Activated naive CD4-positive, alpha-beta T cell treated with anti-CD3 and anti-CD28 coated beads for 36 hours (primary cell): ENCODE results near the gene PCDH9. TPM values are rescaled to one million over a fixed set of nuclear protein-coding genes. Genes with fewer than 3 reads are reported as not detected.

Source experiments
- CTCF ChIA-PET: fragments of 350-600 bp; sonication (Branson Sonifier 250); formaldehyde crosslinking; loops from one replicate; lab custom pipeline; 2021; ENCODE audit warnings: antibody characterized with exemption; lab: Charles Lee
- DNase-seq: peaks from one replicate; pipeline ENCODE4 v3.0.0-alpha.2; 2020
- H3K27ac Mint-ChIP-seq: one replicate; pipeline ENCODE4 v1.8.0; 2021; ENCODE audit warnings: mild to moderate bottlenecking, mixed read lengths
- H3K27me3 Mint-ChIP-seq: one replicate; pipeline ENCODE4 v1.8.0; 2021; ENCODE audit warnings: low read depth, mixed read lengths
- H3K36me3 Mint-ChIP-seq: one replicate; pipeline ENCODE4 v1.8.0; 2021; ENCODE audit warnings: low read depth, mixed read lengths
- H3K4me1 Mint-ChIP-seq: one replicate; pipeline ENCODE4 v1.8.0; 2021; ENCODE audit warnings: low read depth, mixed read lengths
- H3K4me3 Mint-ChIP-seq: one replicate; pipeline ENCODE4 v1.8.0; 2021; ENCODE audit warnings: mild to moderate bottlenecking, moderate library complexity, mixed read lengths
- H3K9me3 Mint-ChIP-seq: one replicate; pipeline ENCODE4 v1.8.0; 2021; ENCODE audit warnings: mixed read lengths
- intact Hi-C: fragments of 100-400 bp; cut with micrococcal nuclease; formaldehyde crosslinking; loops from one replicate; pipeline ENCODE4 v1.15.1; 2023
- total RNA-seq, 2 experiments: library from RNA; stranded (reverse); gene quantifications; one replicate each; pipeline ENCODE4 v1.2.3, GENCODE V29; 2021

The PCDH9 gene
- total RNA-seq, 2 experiments from 2014 or later: 0.10 to 0.15 TPM

GRCh38 chr13:66748712-66749111, 481.4 kb downstream of the PCDH9 start:
- peaks cover 10% of the 10 kb centered on the region for H3K9me3 Mint-ChIP-seq
- H3K4me3 Mint-ChIP-seq: no peak overlapping the region
- no peaks in the 10 kb centered on the region for H3K27me3 Mint-ChIP-seq
- H3K27ac Mint-ChIP-seq: no peak overlapping the region
- DNase-seq: peak; percentile 25
- H3K4me1 Mint-ChIP-seq: no peaks in the 10 kb centered on the region
- intact Hi-C loops: loop anchor here (1.0 kb wide), 1 partner anchor 482 kb away; the partner anchor contains the start of gene PCDH9
- CTCF ChIA-PET: interaction anchor here (0.6 kb wide), 1 partner anchor 235 kb away, joined by 4 read pairs; no protein-coding TSS in a partner anchor
- H3K36me3 Mint-ChIP-seq: no peaks in the 10 kb centered on the region

- intact Hi-C loops: no loop called here
Measured at GRCh38 chr13:66745307-66745706, 484.8 kb downstream of the PCDH9 start.

GRCh38 chr13:66723576-66723975, 506.6 kb downstream of the PCDH9 start:
- Mint-ChIP-seq H3K4me1 (no peaks in the 10 kb centered on the region), H3K27me3 (no peaks in the 10 kb centered on the region), H3K36me3 (no peaks in the 10 kb centered on the region), H3K27ac (no peak overlapping the region), H3K9me3 (no peaks in the 10 kb centered on the region), H3K4me3 (no peak overlapping the region)
- CTCF ChIA-PET: no interaction called here
- intact Hi-C loops: no loop called here
- no peak for DNase-seq

More at GRCh38 chr13:66745307-66745706, 484.8 kb downstream of the PCDH9 start:
- Mint-ChIP-seq H3K27ac (no peak overlapping the region), H3K4me1 (no peaks in the 10 kb centered on the region), H3K9me3 (peaks cover 10% of the 10 kb centered on the region), H3K36me3 (no peaks in the 10 kb centered on the region), H3K27me3 (no peaks in the 10 kb centered on the region), H3K4me3 (no peak overlapping the region)
- CTCF ChIA-PET: no interaction called here
- DNase-seq: no peak

- Mint-ChIP-seq H3K4me3 (no peak overlapping the region), H3K36me3 (no peaks in the 10 kb centered on the region), H3K27ac (no peak overlapping the region), H3K9me3 (no peaks in the 10 kb centered on the region), H3K27me3 (no peaks in the 10 kb centered on the region), H3K4me1 (no peaks in the 10 kb centered on the region)
- CTCF ChIA-PET: no interaction called here
- no peak for DNase-seq
- intact Hi-C loops: no loop called here
Measured at GRCh38 chr13:66716538-66716937, 513.6 kb downstream of the PCDH9 start.

- intact Hi-C loops: no loop called here
- CTCF ChIA-PET: no interaction called here
- H3K27me3 Mint-ChIP-seq: no peaks in the 10 kb centered on the region
- H3K4me3 Mint-ChIP-seq: no peak overlapping the region
- no peaks in the 10 kb centered on the region for H3K9me3 Mint-ChIP-seq
- DNase-seq: no peak
- H3K36me3 Mint-ChIP-seq: no peaks in the 10 kb centered on the region
- no peaks in the 10 kb centered on the region for H3K4me1 Mint-ChIP-seq
- H3K27ac Mint-ChIP-seq: no peak overlapping the region
Measured at GRCh38 chr13:66714795-66715194, 515.3 kb downstream of the PCDH9 start.

GRCh38 chr13:66704110-66704509, 526.0 kb downstream of the PCDH9 start:
- intact Hi-C loops: no loop called here
- Mint-ChIP-seq H3K27me3 (no peaks in the 10 kb centered on the region), H3K9me3 (no peaks in the 10 kb centered on the region), H3K27ac (no peak overlapping the region), H3K36me3 (no peaks in the 10 kb centered on the region), H3K4me1 (no peaks in the 10 kb centered on the region), H3K4me3 (no peak overlapping the region)
- DNase-seq: no peak
- CTCF ChIA-PET: no interaction called here

GRCh38 chr13:66703597-66703996, 526.5 kb downstream of the PCDH9 start:
- H3K27ac Mint-ChIP-seq: no peak overlapping the region
- no peaks in the 10 kb centered on the region for H3K4me1 Mint-ChIP-seq
- H3K9me3 Mint-ChIP-seq: no peaks in the 10 kb centered on the region
- intact Hi-C loops: no loop called here
- no peaks in the 10 kb centered on the region for H3K36me3 Mint-ChIP-seq
- CTCF ChIA-PET: no interaction called here
- no peak overlapping the region for H3K4me3 Mint-ChIP-seq
- H3K27me3 Mint-ChIP-seq: no peaks in the 10 kb centered on the region
- no peak for DNase-seq

GRCh38 chr13:66700117-66700601, 530.0 kb downstream of the PCDH9 start:
- no peak overlapping the region for H3K4me3 Mint-ChIP-seq
- no peaks in the 10 kb centered on the region for H3K36me3 Mint-ChIP-seq
- H3K27me3 Mint-ChIP-seq: no peaks in the 10 kb centered on the region
- intact Hi-C loops: no loop called here
- CTCF ChIA-PET: no interaction called here
- H3K27ac Mint-ChIP-seq: no peak overlapping the region
- H3K4me1 Mint-ChIP-seq: no peaks in the 10 kb centered on the region
- DNase-seq: no peak
- H3K9me3 Mint-ChIP-seq: no peaks in the 10 kb centered on the region

- CTCF ChIA-PET: interaction anchor here (0.6 kb wide), 1 partner anchor 482 kb away, joined by 3 read pairs; no protein-coding TSS in a partner anchor
Measured at GRCh38 chr13:66693656-66694055, 536.5 kb downstream of the PCDH9 start.

GRCh38 chr13:66691149-66691548, 539.0 kb downstream of the PCDH9 start:
- H3K4me1 Mint-ChIP-seq: no peaks in the 10 kb centered on the region
- no peaks in the 10 kb centered on the region for H3K9me3 Mint-ChIP-seq
- no peaks in the 10 kb centered on the region for H3K36me3 Mint-ChIP-seq
- H3K4me3 Mint-ChIP-seq: no peak overlapping the region
- no peak for DNase-seq
- intact Hi-C loops: loop anchor here (5.0 kb wide), 1 partner anchor 531 kb away; no protein-coding TSS in a partner anchor
- H3K27me3 Mint-ChIP-seq: no peaks in the 10 kb centered on the region
- CTCF ChIA-PET: interaction anchor here (0.6 kb wide), 1 partner anchor 673 kb away, joined by 3 read pairs; no protein-coding TSS in a partner anchor
- no peak overlapping the region for H3K27ac Mint-ChIP-seq

More at GRCh38 chr13:66693656-66694055, 536.5 kb downstream of the PCDH9 start:
- DNase-seq: no peak
- no peaks in the 10 kb centered on the region for H3K4me1 Mint-ChIP-seq
- intact Hi-C loops: loop anchor here (5.0 kb wide), 1 partner anchor 529 kb away; no protein-coding TSS in a partner anchor
- H3K36me3 Mint-ChIP-seq: no peaks in the 10 kb centered on the region
- no peaks in the 10 kb centered on the region for H3K9me3 Mint-ChIP-seq
- H3K27ac Mint-ChIP-seq: no peak overlapping the region
- H3K27me3 Mint-ChIP-seq: no peaks in the 10 kb centered on the region
- no peak overlapping the region for H3K4me3 Mint-ChIP-seq

- DNase-seq: no peak
- no peaks in the 10 kb centered on the region for H3K27me3 Mint-ChIP-seq
- H3K4me1 Mint-ChIP-seq: no peaks in the 10 kb centered on the region
- no peak overlapping the region for H3K27ac Mint-ChIP-seq
- H3K4me3 Mint-ChIP-seq: no peak overlapping the region
- H3K36me3 Mint-ChIP-seq: no peaks in the 10 kb centered on the region
- peaks cover 7% of the 10 kb centered on the region for H3K9me3 Mint-ChIP-seq
- intact Hi-C loops: loop anchor here (5.0 kb wide), 1 partner anchor 533 kb away; no protein-coding TSS in a partner anchor
- CTCF ChIA-PET: no interaction called here
Measured at GRCh38 chr13:66689628-66690027, 540.5 kb downstream of the PCDH9 start.

GRCh38 chr13:66689037-66689619, 541.0 kb downstream of the PCDH9 start:
- DNase-seq: no peak
- Mint-ChIP-seq H3K27ac (no peak overlapping the region), H3K4me1 (no peaks in the 10 kb centered on the region), H3K27me3 (no peaks in the 10 kb centered on the region), H3K4me3 (no peak overlapping the region), H3K9me3 (peaks cover 9% of the 10 kb centered on the region), H3K36me3 (no peaks in the 10 kb centered on the region)
- intact Hi-C loops: no loop called here
- CTCF ChIA-PET: no interaction called here

- no peaks in the 10 kb centered on the region for H3K4me1 Mint-ChIP-seq
- no peak overlapping the region for H3K4me3 Mint-ChIP-seq
- intact Hi-C loops: no loop called here
- CTCF ChIA-PET: no interaction called here
- no peak for DNase-seq
- H3K9me3 Mint-ChIP-seq: peaks cover 9% of the 10 kb centered on the region
- no peak overlapping the region for H3K27ac Mint-ChIP-seq
- no peaks in the 10 kb centered on the region for H3K36me3 Mint-ChIP-seq
- H3K27me3 Mint-ChIP-seq: no peaks in the 10 kb centered on the region
Measured at GRCh38 chr13:66681403-66681802, 548.7 kb downstream of the PCDH9 start.
